ENCODE data around the gene CAMTA1. TPM values are rescaled to one million over a fixed set of nuclear protein-coding genes. Genes with fewer than 3 reads are reported as not detected.
A peak's percentile ranks its signal among the peaks of the same experiment; 100 is the strongest.
"Not testable (repeated sequence)": the region's sequence is repeated elsewhere in the genome, so short reads cannot be mapped to it uniquely, and the experiment has no call there.

Gene CAMTA1
- total and polyA plus RNA-seq, 8 donors: 13.0 to 54.2 (median 23.6) TPM

GRCh38 chr1:7380712-7381111 lies 595.5 kb downstream of the CAMTA1 start:
- FAIRE-seq: no peak
- TF ChIP-seq, protein P1, sequence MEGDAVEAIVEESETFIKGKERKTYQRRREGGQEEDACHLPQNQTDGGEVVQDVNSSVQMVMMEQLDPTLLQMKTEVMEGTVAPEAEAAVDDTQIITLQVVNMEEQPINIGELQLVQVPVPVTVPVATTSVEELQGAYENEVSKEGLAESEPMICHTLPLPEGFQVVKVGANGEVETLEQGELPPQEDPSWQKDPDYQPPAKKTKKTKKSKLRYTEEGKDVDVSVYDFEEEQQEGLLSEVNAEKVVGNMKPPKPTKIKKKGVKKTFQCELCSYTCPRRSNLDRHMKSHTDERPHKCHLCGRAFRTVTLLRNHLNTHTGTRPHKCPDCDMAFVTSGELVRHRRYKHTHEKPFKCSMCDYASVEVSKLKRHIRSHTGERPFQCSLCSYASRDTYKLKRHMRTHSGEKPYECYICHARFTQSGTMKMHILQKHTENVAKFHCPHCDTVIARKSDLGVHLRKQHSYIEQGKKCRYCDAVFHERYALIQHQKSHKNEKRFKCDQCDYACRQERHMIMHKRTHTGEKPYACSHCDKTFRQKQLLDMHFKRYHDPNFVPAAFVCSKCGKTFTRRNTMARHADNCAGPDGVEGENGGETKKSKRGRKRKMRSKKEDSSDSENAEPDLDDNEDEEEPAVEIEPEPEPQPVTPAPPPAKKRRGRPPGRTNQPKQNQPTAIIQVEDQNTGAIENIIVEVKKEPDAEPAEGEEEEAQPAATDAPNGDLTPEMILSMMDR (IDR thresholded peaks at IDR 0.05): no peak
- Histone ChIP-seq H3K4me1 (no peaks in the 10 kb centered on the region), H3K9me3 (no peaks in the 10 kb centered on the region), H3K27ac (no peak overlapping the region), H3K27me3 (no peaks in the 10 kb centered on the region), H3K4me3 (no peak overlapping the region), H3K36me3 (no peaks in the 10 kb centered on the region)
- intact Hi-C loops (cut with DNase I): no loop called here
- peak in 1 of 4 donors; percentile 15 for ATAC-seq
- 68 to 69% methylated on average over 3 of the region's 3 CpGs for WGBS, 2 donors
- DNase-seq: no peak

DNA sequence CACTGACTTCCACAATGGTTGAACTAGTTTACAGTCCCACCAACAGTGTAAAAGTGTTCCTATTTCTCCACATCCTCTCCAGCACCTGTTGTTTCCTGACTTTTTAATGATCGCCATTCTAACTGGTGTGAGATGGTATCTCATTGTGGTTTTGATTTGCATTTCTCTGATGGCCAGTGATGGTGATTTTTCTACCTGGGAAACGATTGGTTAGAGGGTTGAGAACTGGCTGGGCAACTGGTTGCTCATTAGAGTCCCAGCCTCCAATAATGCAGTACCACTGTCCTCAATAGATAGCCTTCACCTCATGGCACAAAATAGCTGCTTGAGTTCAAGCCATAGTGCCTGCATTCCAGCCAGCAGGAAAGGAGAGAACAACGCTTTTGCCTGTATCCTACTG lies 596.5 kb downstream of the CAMTA1 start:
- DNase-seq; H3K4me1 ChIP-seq; FAIRE-seq; H3K27ac ChIP-seq; ATAC-seq; H3K27me3 ChIP-seq; H3K36me3 ChIP-seq; H3K4me3 ChIP-seq; H3K9me3 ChIP-seq; intact Hi-C loops (cut with DNase I): not testable (repeated sequence)
- 41 to 68% methylated on average over 2 to 3 of the region's 3 CpGs for WGBS, 2 donors

GRCh38 chr1:7382971-7383370 lies 597.7 kb downstream of the CAMTA1 start:
- no peak overlapping the region for H3K27ac ChIP-seq
- TF ChIP-seq, protein P1 (IDR thresholded peaks at IDR 0.05): no peak
- no peaks in the 10 kb centered on the region for H3K9me3 ChIP-seq
- WGBS, 2 donors: 74 to 82% methylated on average over 6 of the region's 6 CpGs
- no peaks in the 10 kb centered on the region for H3K27me3 ChIP-seq
- intact Hi-C loops (cut with DNase I): no loop called here
- no peaks in the 10 kb centered on the region for H3K4me1 ChIP-seq
- H3K4me3 ChIP-seq: no peak overlapping the region
- ATAC-seq (no peak), FAIRE-seq (no peak), DNase-seq (no peak)
- no peaks in the 10 kb centered on the region for H3K36me3 ChIP-seq

- 85 to 90% methylated on average over 13 of the region's 13 CpGs for WGBS, 2 donors
- Histone ChIP-seq H3K4me3 (no peak overlapping the region), H3K36me3 (no peaks in the 10 kb centered on the region), H3K27ac (no peak overlapping the region), H3K9me3 (no peaks in the 10 kb centered on the region), H3K27me3 (no peaks in the 10 kb centered on the region), H3K4me1 (no peaks in the 10 kb centered on the region)
- intact Hi-C loops (cut with DNase I): no loop called here
- FAIRE-seq (no peak), ATAC-seq (no peak), DNase-seq (no peak)
- TF ChIP-seq, protein P1 (IDR thresholded peaks at IDR 0.05): no peak
Observed at GRCh38 chr1:7383671-7384520, 598.6 kb downstream of the CAMTA1 start.

GRCh38 chr1:7384679-7385078 lies 599.4 kb downstream of the CAMTA1 start:
- no peak for ATAC-seq
- Histone ChIP-seq H3K27me3 (no peaks in the 10 kb centered on the region), H3K9me3 (no peaks in the 10 kb centered on the region), H3K36me3 (no peaks in the 10 kb centered on the region), H3K4me1 (no peaks in the 10 kb centered on the region), H3K4me3 (no peak overlapping the region), H3K27ac (no peak overlapping the region)
- no peak for FAIRE-seq
- TF ChIP-seq, protein P1 (IDR thresholded peaks at IDR 0.05): no peak
- peak in 1 of 6 donors; percentile 1 for DNase-seq
- 78 to 79% methylated on average over 7 of the region's 7 CpGs for WGBS, 2 donors
- intact Hi-C loops (cut with DNase I): no loop called here
